GF-D8 (cell line): ENCODE data around the gene PDK2.

Experiments used
- DNase-seq: peaks from one replicate; lab custom pipeline; 2025; lab: John Stamatoyannopoulos, UW

PDK2 gene

GRCh38 chr17:50135316-50136095 lies 40.4 kb downstream of the PDK2 start:
- DNase-seq, result no peak

GRCh38 chr17:50136096-50136687 lies 41.0 kb downstream of the PDK2 start:
- DNase-seq, result no peak

GRCh38 chr17:50137042-50137441 lies 41.9 kb downstream of the PDK2 start:
- no peak for DNase-seq

- no peak for DNase-seq
Measured at GRCh38 chr17:50139185-50139783, 44.1 kb downstream of the PDK2 start.

GRCh38 chr17:50139950-50140885 lies 45.1 kb downstream of the PDK2 start:
- peak; percentile 57 for DNase-seq

GRCh38 chr17:50141026-50141744 lies 46.0 kb downstream of the PDK2 start:
- no peak for DNase-seq

- DNase-seq, result no peak
Measured at GRCh38 chr17:50141745-50142110, 46.6 kb downstream of the PDK2 start.

- DNase-seq, result no peak
Measured at GRCh38 chr17:50143461-50144176, 48.5 kb downstream of the PDK2 start.

- no peak for DNase-seq
Measured at GRCh38 chr17:50144355-50144754, 49.2 kb downstream of the PDK2 start.

- no peak for DNase-seq
Measured at GRCh38 chr17:50144845-50145531, 49.8 kb downstream of the PDK2 start.

- no peak for DNase-seq
Measured at GRCh38 chr17:50145532-50146229, 50.5 kb downstream of the PDK2 start.

GRCh38 chr17:50146230-50146926 lies 51.2 kb downstream of the PDK2 start:
- DNase-seq, result no peak

- no peak for DNase-seq
Measured at GRCh38 chr17:50146927-50147665, 51.9 kb downstream of the PDK2 start.

- DNase-seq, result no peak
Measured at GRCh38 chr17:50147841-50148225, 52.7 kb downstream of the PDK2 start.

GRCh38 chr17:50148226-50149090 lies 53.3 kb downstream of the PDK2 start:
- peak; percentile 52 for DNase-seq

- DNase-seq, result no peak
Measured at GRCh38 chr17:50149091-50149416, 53.9 kb downstream of the PDK2 start.
